Measurements from ENCODE around the gene LSAMP.

DNA sequence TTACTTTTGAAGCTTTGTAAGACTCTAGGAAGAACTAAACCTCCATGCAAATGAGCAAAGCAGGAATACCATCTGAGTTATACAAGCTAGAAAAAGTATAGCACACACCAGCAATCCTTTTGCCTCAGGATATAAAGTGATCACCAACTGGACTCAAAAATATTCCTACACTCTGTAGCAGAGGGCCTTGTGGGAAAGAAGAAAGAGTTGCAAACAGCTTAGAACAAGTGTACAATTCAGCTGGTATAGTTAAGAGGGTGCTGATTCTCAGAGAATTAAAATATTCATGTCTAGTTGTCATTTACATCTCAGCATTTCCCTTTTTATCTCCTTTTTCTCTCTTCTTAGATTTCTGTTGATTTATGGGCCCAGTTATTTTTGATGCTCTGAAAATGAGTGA lies 573.6 kb downstream of the LSAMP start:
- TF ChIP-seq POLR2AphosphoS5 (IDR thresholded peaks at IDR 0.05; ENCODE audit: low read depth, low read length), result no peak
- TF ChIP-seq TAF1 (IDR thresholded peaks at IDR 0.05; ENCODE audit: low read depth, low read length), result no peak
- TF ChIP-seq POLR2A (IDR thresholded peaks at IDR 0.05; ENCODE audit: low read depth, low read length), result no peak

Measured in GM12891 (cell line).